ENCODE measurements around the gene KLF7.

The KLF7 gene

GRCh38 chr2:207165121-207166038, at the start of gene KLF7:
Gene KLF7 (minus strand): TSS chr2:207165948. CDS start chr2:207165568, 380 bp downstream.
- peak within 1 kb of the TSS; percentile 98 for H3K27ac Mint-ChIP-seq
- peaks cover 43% of the 10 kb centered on the region for H3K36me3 Mint-ChIP-seq
- H3K4me1 Mint-ChIP-seq = peaks cover 40% of the 10 kb centered on the region
- DNase-seq = peak; percentile 74
- no peaks in the 10 kb centered on the region for H3K27me3 Mint-ChIP-seq
- H3K4me3 Mint-ChIP-seq = peak within 1 kb of the TSS; percentile 93
- CTCF ChIA-PET = interaction anchor here (0.6 to 2.9 kb wide), 10 partner anchors 9 to 308 kb away, joined by 3 to 15 read pairs (median 5); no protein-coding TSS in a partner anchor
- H3K9me3 Mint-ChIP-seq = no peaks in the 10 kb centered on the region

GRCh38 chr2:207215308-207215707, 49.6 kb upstream of the KLF7 start:
- no peaks in the 10 kb centered on the region for H3K9me3 Mint-ChIP-seq

GRCh38 chr2:207214446-207214845, 48.7 kb upstream of the KLF7 start:
- Mint-ChIP-seq H3K27ac (no peak overlapping the region), H3K27me3 (peaks cover 14% of the 10 kb centered on the region), H3K4me3 (no peak overlapping the region), H3K9me3 (no peaks in the 10 kb centered on the region), H3K4me1 (no peaks in the 10 kb centered on the region), H3K36me3 (no peaks in the 10 kb centered on the region)
- CTCF ChIA-PET = no interaction called here
- no peak for DNase-seq

More at GRCh38 chr2:207215308-207215707, 49.6 kb upstream of the KLF7 start:
- CTCF ChIA-PET = no interaction called here
- H3K36me3 Mint-ChIP-seq = no peaks in the 10 kb centered on the region
- H3K27ac Mint-ChIP-seq = no peak overlapping the region
- H3K4me3 Mint-ChIP-seq = no peak overlapping the region
- no peaks in the 10 kb centered on the region for H3K4me1 Mint-ChIP-seq
- H3K27me3 Mint-ChIP-seq = peaks cover 18% of the 10 kb centered on the region
- DNase-seq = no peak

- CTCF ChIA-PET = interaction anchor here (0.7 kb wide), 1 partner anchor 13 kb away, joined by 4 read pairs; no protein-coding TSS in a partner anchor
- Mint-ChIP-seq H3K9me3 (no peaks in the 10 kb centered on the region), H3K4me3 (no peak overlapping the region), H3K27ac (no peak overlapping the region), H3K27me3 (no peaks in the 10 kb centered on the region), H3K4me1 (no peaks in the 10 kb centered on the region), H3K36me3 (no peaks in the 10 kb centered on the region)
- DNase-seq = no peak
These were observed 40.3 kb upstream of the KLF7 start for GRCh38 chr2:207206011-207206410.

GRCh38 chr2:207205173-207205957, 39.6 kb upstream of the KLF7 start:
- Mint-ChIP-seq H3K4me1 (no peaks in the 10 kb centered on the region), H3K4me3 (no peak overlapping the region), H3K36me3 (no peaks in the 10 kb centered on the region), H3K27me3 (no peaks in the 10 kb centered on the region), H3K27ac (no peak overlapping the region), H3K9me3 (no peaks in the 10 kb centered on the region)
- CTCF ChIA-PET = interaction anchor here (0.7 kb wide), 1 partner anchor 12 kb away, joined by 4 read pairs; no protein-coding TSS in a partner anchor
- DNase-seq = no peak

- Mint-ChIP-seq H3K4me3 (no peak overlapping the region), H3K9me3 (no peaks in the 10 kb centered on the region), H3K27ac (no peak overlapping the region), H3K36me3 (no peaks in the 10 kb centered on the region), H3K4me1 (no peaks in the 10 kb centered on the region), H3K27me3 (peaks cover 3% of the 10 kb centered on the region)
- CTCF ChIA-PET = interaction anchor here (0.6 to 1.4 kb wide), 2 partner anchors 13 to 151 kb away, joined by 3 read pairs; no protein-coding TSS in a partner anchor
- no peak for DNase-seq
These were observed 37.3 kb upstream of the KLF7 start for GRCh38 chr2:207203056-207203455.

GRCh38 chr2:207202645-207203044, 36.9 kb upstream of the KLF7 start:
- CTCF ChIA-PET = interaction anchor here (1.4 kb wide), 1 partner anchor 151 kb away, joined by 3 read pairs; no protein-coding TSS in a partner anchor
- Mint-ChIP-seq H3K27me3 (peaks cover 3% of the 10 kb centered on the region), H3K36me3 (no peaks in the 10 kb centered on the region)

GRCh38 chr2:207201416-207201815, 35.7 kb upstream of the KLF7 start:
- no peaks in the 10 kb centered on the region for H3K9me3 Mint-ChIP-seq

More at GRCh38 chr2:207202645-207203044, 36.9 kb upstream of the KLF7 start:
- Mint-ChIP-seq H3K9me3 (no peaks in the 10 kb centered on the region), H3K4me3 (no peak overlapping the region), H3K4me1 (no peaks in the 10 kb centered on the region), H3K27ac (no peak overlapping the region)
- DNase-seq = peak; percentile 41

GRCh38 chr2:207200136-207200535, 34.4 kb upstream of the KLF7 start:
- H3K4me3 Mint-ChIP-seq = no peak overlapping the region
- H3K36me3 Mint-ChIP-seq = no peaks in the 10 kb centered on the region
- CTCF ChIA-PET = no interaction called here
- H3K4me1 Mint-ChIP-seq = no peaks in the 10 kb centered on the region
- H3K9me3 Mint-ChIP-seq = no peaks in the 10 kb centered on the region
- no peak overlapping the region for H3K27ac Mint-ChIP-seq
- no peak for DNase-seq
- H3K27me3 Mint-ChIP-seq = peaks cover 8% of the 10 kb centered on the region

More at GRCh38 chr2:207201416-207201815, 35.7 kb upstream of the KLF7 start:
- no peak overlapping the region for H3K4me3 Mint-ChIP-seq
- DNase-seq = no peak
- H3K27ac Mint-ChIP-seq = no peak overlapping the region
- no peaks in the 10 kb centered on the region for H3K36me3 Mint-ChIP-seq
- peaks cover 8% of the 10 kb centered on the region for H3K27me3 Mint-ChIP-seq
- CTCF ChIA-PET = no interaction called here
- H3K4me1 Mint-ChIP-seq = no peaks in the 10 kb centered on the region

GRCh38 chr2:207194028-207194427, 28.3 kb upstream of the KLF7 start:
- CTCF ChIA-PET = no interaction called here
- Mint-ChIP-seq H3K27me3 (peaks cover 22% of the 10 kb centered on the region), H3K4me1 (peaks cover 3% of the 10 kb centered on the region), H3K9me3 (no peaks in the 10 kb centered on the region), H3K27ac (no peak overlapping the region), H3K36me3 (no peaks in the 10 kb centered on the region), H3K4me3 (no peak overlapping the region)
- no peak for DNase-seq

- no peak for DNase-seq
- H3K4me3 Mint-ChIP-seq = no peak overlapping the region
- H3K27ac Mint-ChIP-seq = no peak overlapping the region
- CTCF ChIA-PET = no interaction called here
- H3K9me3 Mint-ChIP-seq = peaks cover 7% of the 10 kb centered on the region
- peaks cover 3% of the 10 kb centered on the region for H3K36me3 Mint-ChIP-seq
- peaks cover 3% of the 10 kb centered on the region for H3K4me1 Mint-ChIP-seq
- H3K27me3 Mint-ChIP-seq = peaks cover 23% of the 10 kb centered on the region
These were observed 23.1 kb upstream of the KLF7 start for GRCh38 chr2:207188626-207189419.

- H3K9me3 Mint-ChIP-seq = peaks cover 7% of the 10 kb centered on the region
- H3K4me3 Mint-ChIP-seq = no peak overlapping the region
- peaks cover 3% of the 10 kb centered on the region for H3K36me3 Mint-ChIP-seq
- no peaks in the 10 kb centered on the region for H3K4me1 Mint-ChIP-seq
- no peak overlapping the region for H3K27ac Mint-ChIP-seq
- CTCF ChIA-PET = no interaction called here
- H3K27me3 Mint-ChIP-seq = peaks cover 17% of the 10 kb centered on the region
- no peak for DNase-seq
These were observed 19.6 kb upstream of the KLF7 start for GRCh38 chr2:207185372-207185771.

- Mint-ChIP-seq H3K4me1 (no peaks in the 10 kb centered on the region), H3K4me3 (no peak overlapping the region), H3K27me3 (peaks cover 15% of the 10 kb centered on the region), H3K27ac (no peak overlapping the region), H3K9me3 (peaks cover 7% of the 10 kb centered on the region), H3K36me3 (peaks cover 3% of the 10 kb centered on the region)
- CTCF ChIA-PET = no interaction called here
- no peak for DNase-seq
These were observed 19.0 kb upstream of the KLF7 start for GRCh38 chr2:207184768-207185167.

- Mint-ChIP-seq H3K4me3 (no peak overlapping the region), H3K9me3 (peaks cover 7% of the 10 kb centered on the region), H3K36me3 (peaks cover 3% of the 10 kb centered on the region), H3K27ac (no peak overlapping the region), H3K27me3 (peaks cover 10% of the 10 kb centered on the region), H3K4me1 (no peaks in the 10 kb centered on the region)
- DNase-seq = no peak
- CTCF ChIA-PET = no interaction called here
These were observed 18.6 kb upstream of the KLF7 start for GRCh38 chr2:207184348-207184747.

Measured in activated naive CD4-positive, alpha-beta T cell treated with anti-CD3 and anti-CD28 coated beads, Interleukin-2, amount 10 ng/mL, durations not matched to agents 7 days and 5 days (primary cell).